SK-MEL-5 (cell line): ENCODE data around the gene SCGB1D2. TPM values are rescaled to one million over a fixed set of nuclear protein-coding genes. Genes with fewer than 3 reads are reported as not detected.
"Not testable (repeated sequence)": the region's sequence is repeated elsewhere in the genome, so short reads cannot be mapped to it uniquely, and the experiment has no call there.

Experiments used
- DNase-seq: peaks from one replicate; pipeline ENCODE4 v3.0.0-alpha.2; 2016; ENCODE audit warnings: low read depth, low spot score
- in situ Hi-C: cut with HindIII; loops from 2 replicates; pipeline ENCODE4 v1.10.0; 2016; ENCODE audit warnings: low sequenced_read_pairs, high pct_unique_total_duplicates, low pct_unique_long_range_greater_than_20kb
- polyA plus RNA-seq, 2 experiments: library from polyadenylated mRNA; depleted of rRNA; stranded (reverse); fragments of >200 nt; gene quantifications; 2 replicates each; pipeline ENCODE4 v1.2.3, GENCODE V29; 2015
- total RNA-seq: library from RNA; depleted of rRNA; stranded (reverse); fragments of >200 nt; shearing (Covaris generic); gene quantifications from 2 replicates; pipeline ENCODE4 v1.2.3, GENCODE V29; 2014; rRNA removed

Gene SCGB1D2, protein sequence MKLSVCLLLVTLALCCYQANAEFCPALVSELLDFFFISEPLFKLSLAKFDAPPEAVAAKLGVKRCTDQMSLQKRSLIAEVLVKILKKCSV
- total RNA-seq, result 4.5 and 6.0 TPM in 2 replicates
- 4.6 and 14.6 TPM in 2 replicates for polyA plus RNA-seq (2015; cell fraction: cytosol; rRNA removed)
- polyA plus RNA-seq (2015; cell fraction: nucleus; rRNA removed), result not detected in 2 replicates

DNA sequence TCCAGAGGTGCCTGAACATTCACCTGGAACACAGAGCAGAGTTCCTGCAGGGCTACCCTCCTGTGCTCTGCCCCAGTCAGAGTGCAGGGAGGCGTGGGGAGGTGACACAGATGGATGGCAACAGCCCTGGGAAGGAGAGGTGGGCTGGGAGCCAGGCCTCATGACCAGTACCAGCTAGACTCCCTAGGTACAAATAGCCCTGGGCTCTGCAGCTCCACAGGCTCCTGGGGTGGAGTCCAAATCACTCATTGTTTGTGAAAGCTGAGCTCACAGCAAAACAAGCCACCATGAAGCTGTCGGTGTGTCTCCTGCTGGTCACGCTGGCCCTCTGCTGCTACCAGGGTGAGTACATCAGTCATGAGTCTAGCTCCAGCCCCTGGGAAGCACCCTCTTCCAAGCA lies at the start of gene SCGB1D2:
TSS of gene SCGB1D2 (plus strand) at position 219 of the 400 bp plus-strand sequence. CDS start at position 288, 69 bp downstream.
- in situ Hi-C loops, result no loop called here
- peak; percentile 91 for DNase-seq

DNA sequence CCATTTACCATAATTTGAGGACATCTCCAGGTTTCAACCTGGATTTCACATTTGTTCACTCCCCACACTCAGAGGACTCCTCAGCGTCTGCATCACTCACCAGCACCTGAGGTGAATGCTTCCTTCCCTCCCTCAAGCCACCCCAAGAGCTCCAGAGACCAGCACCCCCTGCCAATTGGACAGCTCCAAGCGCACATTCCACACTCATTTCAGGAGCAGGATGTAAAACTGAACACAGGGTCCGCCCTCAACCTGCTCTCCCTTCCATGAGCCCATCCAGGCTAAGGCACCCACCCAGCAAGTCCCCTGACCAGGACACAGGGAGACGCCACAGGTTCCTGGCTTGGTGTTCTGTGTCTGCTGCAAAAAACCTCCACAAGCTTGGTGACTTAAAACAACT lies 48.1 kb upstream of the SCGB1D2 start:
- in situ Hi-C loops, result no loop called here
- no peak for DNase-seq

DNA sequence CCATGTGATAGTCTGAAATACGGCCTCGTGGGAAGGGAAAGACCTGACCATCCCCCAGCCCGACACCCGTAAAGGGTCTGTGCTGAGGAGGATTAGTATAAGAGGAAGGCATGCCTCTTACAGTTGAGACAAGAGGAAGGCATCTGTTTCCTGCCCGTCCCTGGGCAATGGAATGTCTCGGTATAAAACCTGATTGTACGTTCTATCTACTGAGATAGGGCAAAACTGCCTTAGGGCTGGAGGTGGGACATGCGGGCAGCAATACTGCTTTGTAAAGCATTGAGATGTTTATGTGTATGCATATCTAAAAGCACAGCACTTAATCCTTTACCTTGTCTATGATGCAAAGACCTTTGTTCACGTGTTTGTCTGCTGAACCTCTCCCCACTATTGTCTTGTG lies 47.0 kb upstream of the SCGB1D2 start:
- in situ Hi-C loops, DNase-seq: not testable (repeated sequence)

DNA sequence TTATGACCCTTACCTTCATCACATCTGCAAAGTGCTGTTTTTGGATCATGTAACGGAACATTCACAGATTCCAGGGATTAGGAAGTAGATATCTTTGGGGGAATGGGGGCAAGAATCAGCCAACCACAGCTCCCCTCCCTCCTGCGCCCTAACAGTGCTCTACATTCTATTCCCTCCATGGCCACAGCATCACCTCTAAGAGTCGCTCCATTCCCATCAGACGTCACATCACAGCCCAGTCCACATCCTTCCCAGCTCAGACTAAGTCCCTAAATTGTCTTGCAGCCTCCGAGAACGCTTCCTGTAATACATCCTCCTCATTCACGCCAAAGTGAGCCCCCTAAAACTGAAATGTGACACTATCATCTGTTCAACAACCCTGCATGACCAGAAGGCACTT lies 46.1 kb upstream of the SCGB1D2 start:
- DNase-seq, result no peak
- in situ Hi-C loops, result no loop called here

DNA sequence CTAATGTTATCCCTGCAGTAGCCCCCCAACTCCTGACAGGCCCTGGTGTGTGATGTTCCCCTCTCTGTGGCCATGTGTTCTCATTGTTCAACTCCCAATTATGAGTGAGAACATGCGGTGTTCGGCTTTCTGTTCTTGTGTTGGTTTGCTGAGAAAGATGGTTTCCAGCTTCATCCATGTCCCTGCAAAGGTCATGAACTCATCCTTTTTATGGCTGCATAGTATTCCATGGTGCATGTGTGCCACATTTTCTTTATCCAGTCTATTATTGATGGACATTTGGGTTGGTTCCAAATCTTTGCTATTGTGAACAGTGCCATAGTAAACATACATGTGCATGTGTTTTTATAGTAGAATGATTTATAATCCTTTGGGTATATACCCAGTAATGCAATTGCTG lies 44.6 kb upstream of the SCGB1D2 start:
- DNase-seq, in situ Hi-C loops: not testable (repeated sequence)

DNA sequence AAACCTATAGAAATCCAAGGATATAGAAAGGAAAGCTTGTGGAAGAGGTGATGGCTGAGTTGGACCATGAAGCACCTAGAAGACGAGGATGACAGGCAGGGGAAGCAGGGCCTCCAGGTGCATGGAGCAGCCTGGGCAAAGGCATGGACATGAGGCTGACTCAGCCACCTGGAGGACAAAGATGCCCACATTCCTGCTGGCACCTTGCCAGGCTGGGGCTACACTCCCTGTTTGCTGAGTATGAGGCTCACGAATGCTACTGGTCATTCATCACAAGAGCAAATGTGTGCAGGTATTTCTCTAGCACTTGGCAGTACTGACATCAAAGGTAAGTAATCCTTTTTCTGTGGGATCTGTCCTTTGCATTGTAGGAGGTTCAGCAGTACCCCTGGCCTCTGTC lies 40.7 kb upstream of the SCGB1D2 start:
- no peak for DNase-seq
- in situ Hi-C loops, result no loop called here

DNA sequence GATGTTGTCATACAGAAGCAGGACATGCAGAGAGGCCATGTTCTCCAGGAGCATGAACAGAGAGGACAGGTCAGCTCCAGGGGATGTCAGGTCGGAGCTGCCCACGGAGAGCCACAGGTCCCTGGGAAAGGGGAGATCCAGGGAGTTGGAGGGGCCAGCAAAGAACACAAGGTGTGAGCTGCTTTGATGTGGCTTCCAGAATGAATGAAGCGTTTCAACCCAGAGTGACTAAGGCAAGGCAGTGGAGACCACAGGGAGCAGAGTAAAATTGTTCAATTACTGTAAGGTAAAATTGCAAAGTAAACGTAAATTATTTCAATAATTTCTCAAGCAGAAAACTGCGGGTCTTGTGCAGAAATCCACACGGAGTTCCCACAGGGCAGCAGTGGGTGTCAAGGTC lies 39.1 kb upstream of the SCGB1D2 start:
- in situ Hi-C loops, result no loop called here

DNA sequence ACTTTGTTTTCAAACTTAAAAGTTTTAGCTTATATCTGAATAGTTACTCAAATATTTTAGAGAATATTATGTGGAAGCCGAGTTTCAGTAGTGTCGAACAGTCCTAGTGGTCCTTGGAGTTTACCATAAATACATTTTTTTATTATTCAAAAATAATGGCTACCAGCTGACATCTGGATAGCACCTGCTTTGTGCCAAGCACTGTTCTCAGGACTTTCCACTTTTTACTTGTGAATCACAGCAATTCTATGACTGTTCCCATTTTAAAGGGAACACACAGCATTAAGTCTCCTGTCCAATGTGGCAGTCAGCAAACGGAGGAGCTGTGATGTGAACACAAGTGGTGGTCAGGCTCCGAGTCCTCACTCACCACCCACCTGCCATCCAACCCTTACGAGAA lies 37.6 kb upstream of the SCGB1D2 start:
- in situ Hi-C loops, result no loop called here
- no peak for DNase-seq

More for the DNA sequence above, 39.1 kb upstream of the SCGB1D2 start:
- DNase-seq, result no peak

DNA sequence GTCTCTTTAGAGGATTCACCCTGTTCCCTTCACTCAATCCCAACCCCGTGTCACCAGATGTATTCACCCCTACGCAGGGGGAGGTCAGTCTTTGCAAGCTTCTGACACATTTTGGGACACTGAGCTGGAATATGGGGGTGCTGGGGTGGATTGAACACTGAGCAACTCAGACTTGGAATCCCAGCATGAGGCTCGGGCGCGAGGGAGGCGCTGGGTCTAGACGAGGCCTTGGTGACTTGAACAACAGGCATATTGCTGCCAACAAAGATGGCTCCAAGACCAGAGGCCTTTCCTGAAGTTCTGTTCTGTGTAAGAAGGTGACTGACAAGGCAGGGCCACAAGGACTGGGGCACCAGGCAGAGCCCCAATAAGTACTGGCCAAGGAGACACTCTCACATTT lies 36.6 kb upstream of the SCGB1D2 start:
- in situ Hi-C loops, result no loop called here
- DNase-seq, result no peak

DNA sequence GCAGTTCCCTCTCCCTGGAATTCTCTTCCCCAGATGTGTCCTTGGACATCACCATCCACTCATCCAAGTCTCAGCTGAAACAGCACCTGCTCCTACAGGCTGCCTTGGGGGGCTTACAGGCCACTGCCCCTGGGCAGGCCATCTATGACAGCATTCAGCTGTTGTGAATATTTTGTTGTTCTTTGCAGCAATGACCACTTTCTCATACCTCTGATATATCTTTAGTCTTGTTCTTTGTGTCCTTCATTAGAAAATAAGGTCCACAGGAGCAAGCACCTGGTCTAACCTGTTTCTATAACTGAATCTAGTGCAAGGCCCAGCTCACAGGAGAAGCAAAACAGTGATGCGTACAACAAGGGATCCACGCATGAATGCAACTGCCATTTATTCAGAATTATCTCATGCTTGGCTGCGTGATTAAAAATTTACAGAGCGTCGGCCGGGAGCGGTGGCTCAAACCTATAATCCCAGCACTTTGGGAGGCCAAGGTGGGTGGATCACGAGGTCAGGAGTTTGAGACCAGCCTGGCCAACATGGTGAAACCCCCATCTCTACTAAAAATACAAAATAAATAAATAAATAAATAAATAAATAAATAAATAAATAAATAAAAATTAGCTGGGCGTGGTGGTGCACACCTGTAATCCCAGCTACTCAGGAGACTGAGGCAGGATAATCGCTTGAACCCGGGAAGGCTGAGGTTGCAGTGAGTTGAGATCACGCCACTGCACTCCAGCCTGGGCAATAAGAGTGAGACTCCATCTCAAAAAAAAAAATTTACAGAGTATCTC lies 35.6 kb upstream of the SCGB1D2 start:
- in situ Hi-C loops, DNase-seq: not testable (repeated sequence)

DNA sequence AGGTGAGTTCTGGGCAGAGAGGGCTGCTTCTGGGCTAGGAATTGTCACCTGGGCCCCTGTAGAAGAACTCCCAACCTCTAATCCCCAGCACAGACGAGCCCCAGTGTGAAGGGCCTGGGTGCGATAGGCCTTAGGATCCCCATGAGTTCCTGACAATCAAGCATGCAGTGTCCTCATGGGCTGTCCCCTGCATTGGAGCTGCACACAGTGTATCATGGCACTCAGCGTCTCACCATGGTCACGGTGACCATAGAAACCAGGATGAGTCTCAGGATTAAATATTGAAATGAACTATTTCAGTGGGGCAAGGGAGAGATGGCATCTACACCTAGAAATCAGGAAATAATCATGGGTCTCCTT lies 33.3 kb upstream of the SCGB1D2 start:
- DNase-seq, result no peak
- in situ Hi-C loops, result no loop called here

DNA sequence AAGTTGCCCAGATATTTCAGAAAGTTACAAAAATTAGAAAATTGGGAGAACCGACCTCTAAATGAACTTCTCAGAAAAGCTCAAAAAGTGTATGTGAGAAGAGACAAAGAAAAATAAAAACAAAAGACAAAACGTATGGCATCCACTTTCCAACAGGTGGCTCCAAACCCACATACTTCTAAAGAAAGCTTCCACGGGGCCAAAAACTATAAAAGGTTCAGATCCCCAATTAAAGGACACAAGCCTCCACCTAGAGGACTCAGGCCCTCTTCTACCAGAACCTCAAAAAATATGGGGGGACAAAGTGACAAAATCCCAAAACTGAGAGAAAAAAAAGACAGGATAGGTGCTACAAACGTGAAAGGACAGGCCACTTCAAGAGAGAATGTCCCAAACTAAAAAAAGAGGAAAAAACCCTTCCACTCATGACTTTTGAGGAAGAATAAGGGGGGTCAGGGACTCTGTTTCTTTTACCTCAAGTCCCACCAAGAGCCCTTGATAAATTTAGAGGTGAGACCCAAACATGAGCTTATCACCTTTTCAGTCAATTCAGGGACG lies 24.8 kb upstream of the SCGB1D2 start:
- DNase-seq, result peak; percentile 48
- in situ Hi-C loops, result no loop called here

DNA sequence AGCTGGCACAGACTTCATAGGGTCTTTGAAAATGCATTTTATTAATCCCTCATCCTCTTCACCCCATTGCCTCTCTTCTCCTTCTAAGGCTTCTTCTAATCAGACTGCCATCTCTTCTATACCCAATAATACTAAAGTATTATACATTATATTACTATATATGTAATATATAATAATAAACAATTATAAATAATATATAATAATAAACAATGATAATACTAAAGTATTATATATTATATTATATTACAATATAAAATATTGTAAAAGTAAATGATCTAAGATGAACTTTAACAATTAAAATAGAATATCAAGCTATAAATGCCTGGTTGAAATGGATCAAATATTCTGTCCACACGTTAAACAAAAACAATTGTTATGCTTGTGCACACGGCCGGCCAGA lies 20.5 kb upstream of the SCGB1D2 start:
- DNase-seq, result no peak
- in situ Hi-C loops, result no loop called here

DNA sequence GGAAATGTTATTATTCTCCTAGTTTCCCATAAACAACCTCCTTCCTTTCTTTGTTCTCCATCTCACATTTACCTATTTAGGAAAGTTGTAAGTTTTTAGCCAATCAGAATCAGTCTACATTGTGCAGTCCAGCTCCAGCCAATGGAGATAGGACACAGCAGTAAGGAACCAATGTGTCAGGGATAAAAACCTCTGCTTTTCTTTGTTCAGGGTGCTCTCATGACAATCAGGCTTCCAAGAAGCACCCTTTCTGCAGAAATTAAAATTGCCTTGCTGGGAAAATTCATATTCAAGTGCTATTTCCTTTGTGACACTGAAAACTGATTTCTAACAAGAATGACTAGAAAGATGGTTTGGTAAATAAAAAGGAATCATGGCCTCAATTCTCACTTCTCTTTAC lies 18.9 kb upstream of the SCGB1D2 start:
- DNase-seq, result no peak
- in situ Hi-C loops, result no loop called here

DNA sequence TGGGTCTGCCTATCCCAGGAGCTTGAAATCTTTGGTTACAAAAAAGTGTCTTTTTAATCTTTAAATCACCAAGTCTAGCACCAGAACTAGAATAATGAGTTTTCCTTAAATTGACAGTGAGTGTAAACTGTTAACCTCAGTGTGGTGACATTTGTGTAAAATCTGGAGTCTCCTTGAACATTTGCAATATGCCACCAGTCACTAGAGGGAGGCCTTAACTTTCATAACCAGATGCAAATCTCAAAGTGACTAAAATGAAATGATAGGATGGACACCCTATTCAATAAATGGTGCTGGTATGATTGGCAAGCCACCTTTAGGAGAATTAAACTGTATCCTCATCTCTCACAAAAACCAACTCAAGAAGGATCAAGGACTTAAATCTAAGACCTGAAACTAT lies 8.3 kb upstream of the SCGB1D2 start:
- no peak for DNase-seq

DNA sequence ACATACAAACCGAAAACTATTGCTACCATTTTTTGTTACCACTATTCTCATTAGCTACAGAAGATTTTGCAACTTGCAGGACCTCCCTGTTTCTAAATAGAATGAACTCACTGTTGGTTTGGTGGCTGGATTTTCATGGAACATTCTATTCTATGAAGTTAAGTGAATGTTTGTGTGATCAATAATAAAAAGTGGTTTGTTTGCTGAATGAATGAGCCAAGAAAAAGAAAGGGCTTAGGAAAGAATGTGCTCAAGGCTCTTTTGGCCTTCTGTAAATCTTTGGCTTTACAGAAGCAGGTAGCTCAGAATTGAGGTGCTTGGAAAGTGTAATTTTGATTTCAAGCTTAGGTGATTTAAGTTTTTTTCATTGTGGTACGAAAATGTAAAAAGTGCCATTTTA lies 5.9 kb upstream of the SCGB1D2 start:
- in situ Hi-C loops, result no loop called here
- no peak for DNase-seq

More for the DNA sequence above, 8.3 kb upstream of the SCGB1D2 start:
- in situ Hi-C loops, result no loop called here

DNA sequence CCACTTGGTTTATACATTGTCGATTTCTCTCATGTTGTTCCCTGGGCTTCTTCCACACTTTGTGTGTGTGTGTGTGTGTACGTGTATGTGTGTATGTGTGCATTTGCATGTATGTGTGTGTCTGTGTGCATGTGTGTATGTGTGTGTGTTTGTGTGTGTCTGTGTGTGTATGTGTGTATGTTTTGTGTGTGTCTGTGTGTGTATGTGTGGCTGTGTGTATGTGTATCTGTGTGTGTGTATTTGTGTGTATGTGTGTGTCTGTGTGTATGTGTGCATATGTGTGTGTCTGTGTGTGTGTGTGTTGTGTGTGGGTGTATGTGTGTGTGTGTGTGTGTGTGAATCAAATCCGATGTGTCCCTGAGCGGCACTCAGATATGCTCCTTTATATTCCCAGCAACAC lies 4.5 kb upstream of the SCGB1D2 start:
- in situ Hi-C loops, result no loop called here
- no peak for DNase-seq

DNA sequence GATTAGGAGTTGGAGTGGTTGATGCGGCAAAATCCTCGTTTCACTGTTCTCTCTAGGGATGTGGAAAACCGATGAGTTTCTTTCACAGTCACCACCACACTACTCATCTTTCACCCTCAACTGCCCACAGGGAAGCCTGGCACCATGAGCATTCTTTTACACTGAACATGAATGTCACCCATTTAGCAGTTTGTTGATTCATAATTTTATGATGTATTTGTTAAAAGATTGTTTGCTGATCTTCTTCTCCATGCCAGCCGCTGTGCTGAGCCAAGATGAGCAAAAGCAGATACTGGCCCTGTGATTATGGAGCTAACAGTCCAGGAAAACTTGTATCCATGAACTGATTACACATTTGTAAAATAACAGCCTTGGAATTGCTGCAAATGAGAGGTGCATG lies 3.9 kb upstream of the SCGB1D2 start:
- no peak for DNase-seq
- in situ Hi-C loops, result no loop called here

DNA sequence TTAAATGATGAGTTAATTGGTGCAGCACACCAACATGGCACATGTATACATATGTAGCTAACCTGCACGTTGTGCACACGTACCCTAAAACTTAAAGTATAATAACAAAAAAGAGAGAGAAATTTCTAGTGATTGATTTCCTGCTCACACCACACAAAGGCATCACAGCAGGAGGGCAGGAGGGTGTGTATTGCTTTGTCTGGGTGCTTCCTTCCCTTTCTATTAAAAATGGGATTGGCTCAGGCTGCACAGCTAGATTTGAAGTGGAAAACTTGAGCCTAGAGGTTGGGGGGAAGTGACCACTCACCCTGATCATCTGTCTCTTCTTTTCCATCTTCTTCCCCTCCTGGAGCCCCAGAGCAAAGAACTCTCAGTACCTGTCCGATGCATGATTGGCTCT lies 944 bp upstream of the SCGB1D2 start:
- DNase-seq, result no peak
- in situ Hi-C loops, result no loop called here
